Measurements from ENCODE around the gene CYP46A1.

The CYP46A1 gene

DNA sequence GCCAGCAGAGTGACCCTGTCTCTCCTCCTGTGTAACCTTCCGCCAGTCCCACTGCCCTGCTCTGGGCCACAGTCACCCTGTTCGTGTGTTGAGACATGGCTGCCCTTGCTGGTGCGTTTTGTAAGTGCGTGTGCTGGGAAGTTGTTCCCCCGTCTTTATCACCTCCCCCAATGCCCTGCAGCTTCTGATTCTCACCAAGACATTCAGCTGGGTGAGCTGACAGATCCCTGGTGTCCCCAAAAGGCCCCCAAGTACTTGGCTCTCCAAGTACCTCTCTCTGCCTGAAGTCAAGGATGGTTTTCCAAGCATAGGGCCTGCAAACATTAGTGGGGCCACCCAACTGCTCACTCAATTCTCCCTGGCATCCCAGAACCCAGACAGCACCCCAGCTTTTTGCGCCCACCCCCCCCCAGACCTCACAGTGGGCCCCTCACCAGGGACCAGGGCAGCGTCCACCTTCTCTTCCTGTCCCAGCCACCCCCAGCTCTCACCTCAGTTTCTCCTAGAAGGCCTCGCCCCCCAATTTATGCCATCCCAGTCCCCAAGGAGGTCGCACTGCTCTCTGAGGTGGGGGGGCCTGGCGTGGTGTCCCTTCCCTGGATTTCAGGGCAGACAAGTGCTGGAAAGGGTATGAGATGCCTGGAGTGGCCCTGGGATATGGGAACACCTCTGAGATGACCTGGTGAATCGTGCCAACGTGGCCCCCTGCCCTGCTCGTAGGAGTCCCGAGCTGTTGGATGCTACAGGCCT, 57.3 kb downstream of the CYP46A1 start:
- DNase-seq (ENCODE audit: extremely low read depth in 1 of 2, low read depth in 1 of 2), result no peak

- no peak for DNase-seq (ENCODE audit: extremely low read depth in 1 of 2, low read depth in 1 of 2)
Observed at GRCh38 chr14:99742074-99742473, 58.0 kb downstream of the CYP46A1 start.

GRCh38 chr14:99742509-99743487, 58.7 kb downstream of the CYP46A1 start:
- no peak for DNase-seq (ENCODE audit: extremely low read depth in 1 of 2, low read depth in 1 of 2)

DNA sequence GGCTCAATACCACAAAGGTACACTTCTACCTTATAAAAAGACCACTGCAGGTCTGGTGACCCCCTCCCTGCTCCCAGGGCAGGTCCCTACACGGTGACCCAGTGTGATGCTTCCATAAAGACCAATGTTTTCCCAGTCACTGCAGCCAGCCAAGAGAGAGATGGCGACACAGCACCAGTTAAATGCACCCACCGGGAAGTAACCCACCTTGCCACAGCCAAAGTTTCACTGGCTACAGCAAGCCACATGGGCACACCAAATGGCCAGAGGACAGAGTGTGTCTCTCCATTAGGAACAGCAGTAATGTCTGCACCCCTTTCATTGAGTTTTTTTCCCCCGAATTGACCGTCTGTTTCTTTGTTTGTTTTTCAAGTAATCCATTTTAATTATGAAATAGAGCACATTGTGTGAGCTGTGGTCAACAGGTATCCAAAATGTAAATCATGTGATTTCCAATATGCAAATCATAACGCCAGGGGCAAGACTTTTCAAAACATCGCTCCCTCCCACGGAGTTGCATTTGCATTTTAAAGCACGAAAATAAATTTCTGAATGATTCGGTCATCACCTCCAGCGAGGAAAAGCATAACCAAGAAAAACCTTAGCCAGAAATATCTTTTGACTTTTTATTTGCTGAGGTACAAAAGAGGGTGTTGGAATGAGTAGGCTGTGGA, 60.2 kb downstream of the CYP46A1 start:
- no peak for DNase-seq (ENCODE audit: extremely low read depth in 1 of 2, low read depth in 1 of 2)

GRCh38 chr14:99744873-99745224, 60.8 kb downstream of the CYP46A1 start:
- DNase-seq (ENCODE audit: extremely low read depth in 1 of 2, low read depth in 1 of 2), result no peak

GRCh38 chr14:99745307-99745951, 61.3 kb downstream of the CYP46A1 start:
- no peak for DNase-seq (ENCODE audit: extremely low read depth in 1 of 2, low read depth in 1 of 2)

- no peak for DNase-seq (ENCODE audit: extremely low read depth in 1 of 2, low read depth in 1 of 2)
Observed at GRCh38 chr14:99747167-99747566, 63.1 kb downstream of the CYP46A1 start.

GRCh38 chr14:99747582-99748330, 63.7 kb downstream of the CYP46A1 start:
- no peak for DNase-seq (ENCODE audit: extremely low read depth in 1 of 2, low read depth in 1 of 2)

GRCh38 chr14:99748529-99748928, 64.4 kb downstream of the CYP46A1 start:
- no peak for DNase-seq (ENCODE audit: extremely low read depth in 1 of 2, low read depth in 1 of 2)

DNA sequence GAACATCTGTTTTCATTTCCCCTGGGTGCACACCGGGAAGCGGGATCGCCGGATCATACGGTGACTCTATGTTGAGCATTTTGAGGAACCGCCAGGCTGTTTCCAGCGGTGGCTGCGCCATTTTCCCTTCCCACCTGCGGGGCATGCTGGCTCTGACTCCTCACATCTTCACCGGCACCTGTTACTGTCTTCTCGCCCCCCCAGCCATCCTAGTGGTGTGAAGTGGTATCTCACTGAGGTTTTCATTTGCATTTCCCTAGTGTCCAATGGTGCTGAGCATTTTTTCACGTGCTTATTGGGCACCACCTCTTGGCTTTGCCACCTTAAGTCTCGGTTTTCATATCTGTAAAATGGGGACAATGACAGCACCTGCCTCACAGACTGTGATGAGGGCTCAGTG, 65.0 kb downstream of the CYP46A1 start:
- DNase-seq (ENCODE audit: extremely low read depth in 1 of 2, low read depth in 1 of 2), result no peak

DNA sequence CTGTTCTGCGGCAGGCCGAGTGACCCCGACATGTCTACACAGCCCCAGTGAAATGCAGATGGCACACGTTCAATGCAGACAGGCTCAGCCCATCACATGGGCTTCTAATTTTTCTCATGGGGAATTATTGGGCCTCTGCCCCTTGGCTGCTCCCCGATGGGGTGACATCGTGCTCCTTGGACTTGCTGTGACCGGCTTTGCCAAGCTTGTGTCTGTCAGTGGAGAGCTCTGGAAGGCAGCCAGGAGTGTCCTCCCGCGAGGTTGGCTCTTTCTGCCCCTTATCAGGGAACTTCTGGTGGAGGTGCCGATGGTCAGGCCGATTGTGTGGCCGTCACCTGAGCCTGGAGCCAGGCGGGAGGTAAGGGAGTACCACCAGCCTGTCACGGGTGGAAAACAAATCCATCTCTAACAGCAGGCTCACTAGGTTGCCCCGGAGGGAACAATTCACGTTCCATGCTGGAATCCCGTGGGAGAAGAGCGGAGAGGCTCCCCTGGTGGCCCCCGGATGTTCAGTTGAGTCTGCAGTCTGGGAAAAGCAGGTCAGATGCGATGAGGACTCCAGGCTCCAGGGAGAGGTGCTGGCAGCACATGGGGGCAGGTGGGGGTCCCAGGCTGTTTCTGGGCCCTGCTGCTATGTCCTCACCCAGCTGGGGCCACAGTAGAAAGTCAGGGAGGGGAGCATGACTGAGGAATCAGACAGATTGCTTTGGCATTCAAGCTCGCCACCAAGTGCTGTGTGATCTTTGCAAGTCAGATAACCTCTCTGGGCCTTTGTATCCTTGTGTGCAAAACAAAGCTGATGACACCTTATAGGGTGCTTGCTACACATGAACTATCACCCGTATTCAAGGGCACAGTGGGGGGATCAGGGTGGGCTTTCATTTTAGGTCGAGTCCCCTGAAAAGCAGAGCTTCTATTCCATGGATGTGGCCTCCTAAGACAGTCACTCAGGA, 65.9 kb downstream of the CYP46A1 start:
- no peak for DNase-seq (ENCODE audit: extremely low read depth in 1 of 2, low read depth in 1 of 2)

DNA sequence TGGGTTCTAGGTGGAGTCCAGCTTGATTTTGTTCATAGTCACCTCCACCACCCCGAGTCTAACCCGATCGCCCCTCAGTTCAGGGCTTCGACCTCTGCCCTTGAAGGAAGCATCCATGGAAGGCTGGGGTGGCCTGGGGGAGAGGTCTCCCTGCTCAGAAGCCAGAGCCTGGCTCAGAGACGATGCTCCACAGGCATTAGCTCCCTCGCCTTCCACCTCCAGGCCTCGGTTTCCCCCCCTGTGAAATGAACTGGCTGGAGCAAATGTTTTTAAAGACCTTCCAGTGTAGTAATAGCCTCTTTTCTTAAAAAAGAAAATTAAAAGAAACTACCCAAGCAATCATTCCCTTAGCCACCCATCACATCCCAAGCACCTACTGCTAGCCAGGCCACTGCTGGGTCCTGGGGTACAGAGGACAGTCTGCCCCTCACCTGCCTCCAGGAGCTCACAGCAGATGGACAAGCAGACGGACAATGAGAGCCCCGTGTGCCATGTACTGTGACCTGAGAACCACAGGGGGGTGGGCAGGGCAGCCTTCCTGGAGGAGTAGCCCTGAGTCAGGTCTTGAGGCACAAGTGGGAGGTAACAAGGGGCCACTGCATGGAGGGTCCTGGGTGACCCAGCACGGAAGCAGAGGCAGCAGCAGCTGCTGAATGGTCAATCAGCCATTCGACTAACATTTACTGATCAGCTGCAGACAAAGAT, 66.8 kb downstream of the CYP46A1 start:
- no peak for DNase-seq (ENCODE audit: extremely low read depth in 1 of 2, low read depth in 1 of 2)

DNA sequence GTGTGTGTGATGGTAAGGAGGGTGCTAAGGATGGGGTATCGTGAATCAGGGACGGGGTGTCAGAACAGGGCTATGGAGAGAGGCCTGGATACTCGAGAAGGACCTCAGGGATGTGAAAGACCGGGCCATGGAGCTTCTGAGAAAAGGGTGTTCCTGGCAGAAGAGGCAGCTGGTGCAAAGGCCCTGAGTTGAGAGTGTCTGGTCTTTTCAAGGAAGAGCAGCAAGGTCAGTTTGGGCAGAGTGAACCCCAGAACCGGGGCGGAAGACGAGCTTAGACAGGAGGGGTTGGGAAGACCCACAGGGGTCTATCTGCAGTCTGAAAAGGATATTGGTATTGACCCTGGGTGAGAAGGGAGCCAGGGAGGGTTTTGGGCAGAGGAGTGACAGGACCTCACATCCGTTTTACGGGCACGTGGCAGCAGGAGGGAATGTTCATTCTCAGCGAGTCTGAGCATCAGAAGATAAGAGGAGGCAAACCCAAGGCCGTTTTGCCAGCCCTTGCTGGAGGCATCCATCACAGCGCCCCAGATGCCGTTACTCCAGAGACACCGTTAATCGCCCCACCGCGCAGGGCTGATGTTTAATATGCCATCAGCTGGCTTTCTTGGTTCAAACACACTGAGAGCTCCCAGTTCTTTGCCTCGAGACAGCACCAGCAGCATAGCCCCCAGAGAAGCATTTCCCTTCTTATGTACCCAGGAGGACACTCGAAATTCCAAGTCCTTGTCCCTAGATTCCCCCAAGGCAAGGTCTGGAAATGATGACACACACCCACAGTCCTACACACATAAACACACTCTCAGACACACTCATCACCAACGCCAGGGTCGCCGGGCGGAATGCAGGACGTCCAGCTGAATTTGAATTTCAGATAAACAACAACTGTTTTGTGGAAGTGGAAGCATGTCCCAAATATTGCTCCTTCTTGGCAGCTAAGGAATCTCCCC, 67.7 kb downstream of the CYP46A1 start:
- no peak for DNase-seq (ENCODE audit: extremely low read depth in 1 of 2, low read depth in 1 of 2)

- DNase-seq (ENCODE audit: extremely low read depth in 1 of 2, low read depth in 1 of 2), result no peak
Observed at GRCh38 chr14:99752486-99753121, 68.5 kb downstream of the CYP46A1 start.

DNA sequence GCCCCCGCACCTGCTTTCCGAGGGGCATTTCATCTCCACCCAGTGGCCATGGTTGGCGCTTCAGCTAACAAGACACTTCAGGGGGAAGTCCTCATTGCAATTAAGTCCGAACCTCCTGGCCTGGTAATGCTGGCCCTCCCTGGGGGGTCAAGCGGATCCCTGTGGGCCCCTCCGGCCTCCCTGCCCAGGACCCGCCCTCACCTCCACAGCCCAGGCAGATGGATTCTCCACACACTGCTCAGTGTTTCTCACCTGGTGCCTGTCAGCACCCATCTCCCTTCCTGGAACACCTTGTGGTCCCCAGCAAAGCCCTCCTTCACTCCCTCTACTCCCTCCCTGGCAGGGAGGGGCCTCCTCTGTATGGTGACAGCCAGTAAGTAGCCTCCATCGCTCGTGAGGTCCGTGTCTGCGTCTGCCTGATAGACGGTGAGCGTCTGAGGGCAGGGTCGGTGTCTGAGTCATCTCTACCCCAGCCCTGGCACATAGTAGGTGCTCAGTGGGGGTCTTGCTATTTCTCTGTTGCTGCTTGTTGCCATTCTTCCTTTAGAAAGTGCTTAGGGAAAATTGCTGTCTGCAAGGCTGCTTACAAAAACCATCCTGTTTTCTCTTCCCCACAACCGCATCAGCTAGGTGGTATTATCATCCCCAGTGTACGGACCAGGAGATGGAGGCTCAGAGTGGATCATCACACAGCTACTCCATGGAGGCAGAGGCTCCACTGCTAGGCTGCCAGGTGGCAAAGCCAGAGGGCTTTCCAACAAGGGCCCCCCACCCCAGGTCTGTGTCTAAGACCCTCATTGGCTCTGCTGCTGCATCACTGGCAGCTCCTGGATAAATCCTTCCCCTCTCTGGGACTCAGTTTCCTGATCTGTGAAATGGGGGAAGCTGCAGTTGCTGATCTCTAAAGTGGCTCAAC, 69.4 kb downstream of the CYP46A1 start:
- no peak for DNase-seq (ENCODE audit: extremely low read depth in 1 of 2, low read depth in 1 of 2)

All from activated CD8-positive, alpha-beta memory T cell treated with anti-CD3 and anti-CD28 coated beads for 1 hour (primary cell).